GM12891 (cell line): ENCODE results near the gene CRTC1.

Experiments
- PAX5 ChIP-seq: IDR thresholded peaks from 2 replicates; pipeline ENCODE4 v1.6.1; 2011; ENCODE audit warnings: low read length, moderate library complexity, mild to moderate bottlenecking; ENCODE audit not compliant: insufficient read depth, severe bottlenecking
- POLR2A ChIP-seq: IDR thresholded peaks from 2 replicates; pipeline ENCODE4 v1.6.1; 2011; ENCODE audit warnings: low read depth, low read length, control low read depth
- POLR2AphosphoS5 ChIP-seq: IDR thresholded peaks from 2 replicates; pipeline ENCODE4 v1.6.1; 2011; ENCODE audit warnings: low read depth, low read length, control low read depth
- POU2F2 ChIP-seq: IDR thresholded peaks from 2 replicates; pipeline ENCODE4 v1.6.1; 2011; ENCODE audit warnings: low read depth, mild to moderate bottlenecking, control low read depth, low read length, moderate library complexity
- SPI1 ChIP-seq: IDR thresholded peaks from 2 replicates; pipeline ENCODE4 v1.6.1; 2011; ENCODE audit warnings: low read depth, low read length, control low read depth
- TAF1 ChIP-seq: IDR thresholded peaks from 2 replicates; pipeline ENCODE4 v1.6.1; 2011; ENCODE audit warnings: low read depth, low read length, control low read depth

- TF ChIP-seq TAF1 (no peak), POLR2AphosphoS5 (no peak), POLR2A (no peak), SPI1 (no peak), POU2F2 (no peak), PAX5 (no peak)
These were observed 35.7 kb upstream of the CRTC1 start for GRCh38 chr19:18647807-18648206.
